HCT116 (cell line): Measurements from ENCODE around the gene VPS35L.

Experiments
- EGR1 ChIP-seq: IDR thresholded peaks from 2 replicates; pipeline ENCODE4 v1.6.1; 2012; ENCODE audit warnings: low read depth
- EZH2 ChIP-seq: fragments of 200-600 bp; sonication (generic); IDR thresholded peaks from 2 replicates; pipeline ENCODE4 v1.6.1; 2017; ENCODE audit warnings: antibody characterized with exemption, mixed run types
- EZH2phosphoT487 ChIP-seq: fragments of 200-600 bp; IDR thresholded peaks from 2 replicates; pipeline ENCODE4 v1.6.1; 2018; ENCODE audit warnings: antibody characterized with exemption, borderline replicate concordance
- POLR2A ChIP-seq: IDR thresholded peaks from 2 replicates; pipeline ENCODE4 v1.7.0; 2011; ENCODE audit warnings: borderline replicate concordance; ENCODE audit not compliant: insufficient read depth, insufficient read length; ENCODE audit errors: extremely low read depth
- POLR2AphosphoS5 ChIP-seq: IDR thresholded peaks from 2 replicates; pipeline ENCODE4 v1.6.1; 2011; ENCODE audit warnings: mild to moderate bottlenecking, low read depth, low read length, moderate library complexity
- SIN3A ChIP-seq: IDR thresholded peaks from 2 replicates; pipeline ENCODE4 v1.6.1; 2012; ENCODE audit warnings: low read depth
- TCF7L2 ChIP-seq: IDR thresholded peaks from 2 replicates; pipeline ENCODE4 v1.7.0; 2011; ENCODE audit warnings: borderline replicate concordance, inconsistent platforms; ENCODE audit not compliant: insufficient read depth, insufficient read length; ENCODE audit errors: extremely low read depth
- YY1 ChIP-seq: IDR thresholded peaks from 2 replicates; pipeline ENCODE4 v1.6.1; 2011; ENCODE audit warnings: low read length, low read depth, moderate library complexity, mild to moderate bottlenecking; ENCODE audit not compliant: insufficient replicate concordance; ENCODE audit errors: extremely low read depth
- TF ChIP-seq, protein P1 (sequence below), 3 experiments: fragments of 200-600 bp in 1 of 3; sonication (generic) in 1 of 3; IDR thresholded peaks in 2 of 3; conservative IDR thresholded peaks in 1 of 3; 2 replicates each; pipeline ENCODE4 v1.5.1; 2012 to 2017; ENCODE audit warnings: low read depth in 2 of 3, low read length in 2 of 3, antibody characterized with exemption in 1 of 3, borderline replicate concordance in 1 of 3, control low read depth in 1 of 3, mild to moderate bottlenecking in 1 of 3, mixed read lengths in 1 of 3, mixed run types in 1 of 3, moderate library complexity in 1 of 3; ENCODE audit not compliant: insufficient read depth in 1 of 3
- TF ChIP-seq, protein P2 (sequence below): IDR thresholded peaks from 2 replicates; pipeline ENCODE4 v1.6.1; 2012; ENCODE audit warnings: low read depth
- TF ChIP-seq, protein P3 (sequence below): IDR thresholded peaks from 2 replicates; pipeline ENCODE4 v1.6.1; 2012

GRCh38 chr16:19701091-19701490 lies 145.6 kb downstream of the VPS35L start:
- TF ChIP-seq, protein P1, sequence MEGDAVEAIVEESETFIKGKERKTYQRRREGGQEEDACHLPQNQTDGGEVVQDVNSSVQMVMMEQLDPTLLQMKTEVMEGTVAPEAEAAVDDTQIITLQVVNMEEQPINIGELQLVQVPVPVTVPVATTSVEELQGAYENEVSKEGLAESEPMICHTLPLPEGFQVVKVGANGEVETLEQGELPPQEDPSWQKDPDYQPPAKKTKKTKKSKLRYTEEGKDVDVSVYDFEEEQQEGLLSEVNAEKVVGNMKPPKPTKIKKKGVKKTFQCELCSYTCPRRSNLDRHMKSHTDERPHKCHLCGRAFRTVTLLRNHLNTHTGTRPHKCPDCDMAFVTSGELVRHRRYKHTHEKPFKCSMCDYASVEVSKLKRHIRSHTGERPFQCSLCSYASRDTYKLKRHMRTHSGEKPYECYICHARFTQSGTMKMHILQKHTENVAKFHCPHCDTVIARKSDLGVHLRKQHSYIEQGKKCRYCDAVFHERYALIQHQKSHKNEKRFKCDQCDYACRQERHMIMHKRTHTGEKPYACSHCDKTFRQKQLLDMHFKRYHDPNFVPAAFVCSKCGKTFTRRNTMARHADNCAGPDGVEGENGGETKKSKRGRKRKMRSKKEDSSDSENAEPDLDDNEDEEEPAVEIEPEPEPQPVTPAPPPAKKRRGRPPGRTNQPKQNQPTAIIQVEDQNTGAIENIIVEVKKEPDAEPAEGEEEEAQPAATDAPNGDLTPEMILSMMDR (IDR thresholded peaks at IDR 0.05 in 2 of 3, conservative IDR thresholded peaks at IDR 0.05 in 1 of 3; ENCODE audit: borderline replicate concordance in 1 of 3, insufficient read depth in 1 of 3, low read depth in 2 of 3, low read length in 2 of 3) = no peak
- TF ChIP-seq POLR2A (no peak), YY1 (no peak), EZH2 (no peak), EZH2phosphoT487 (no peak), POLR2AphosphoS5 (no peak), TCF7L2 (no peak), EGR1 (no peak), SIN3A (no peak)
- TF ChIP-seq, protein P2, sequence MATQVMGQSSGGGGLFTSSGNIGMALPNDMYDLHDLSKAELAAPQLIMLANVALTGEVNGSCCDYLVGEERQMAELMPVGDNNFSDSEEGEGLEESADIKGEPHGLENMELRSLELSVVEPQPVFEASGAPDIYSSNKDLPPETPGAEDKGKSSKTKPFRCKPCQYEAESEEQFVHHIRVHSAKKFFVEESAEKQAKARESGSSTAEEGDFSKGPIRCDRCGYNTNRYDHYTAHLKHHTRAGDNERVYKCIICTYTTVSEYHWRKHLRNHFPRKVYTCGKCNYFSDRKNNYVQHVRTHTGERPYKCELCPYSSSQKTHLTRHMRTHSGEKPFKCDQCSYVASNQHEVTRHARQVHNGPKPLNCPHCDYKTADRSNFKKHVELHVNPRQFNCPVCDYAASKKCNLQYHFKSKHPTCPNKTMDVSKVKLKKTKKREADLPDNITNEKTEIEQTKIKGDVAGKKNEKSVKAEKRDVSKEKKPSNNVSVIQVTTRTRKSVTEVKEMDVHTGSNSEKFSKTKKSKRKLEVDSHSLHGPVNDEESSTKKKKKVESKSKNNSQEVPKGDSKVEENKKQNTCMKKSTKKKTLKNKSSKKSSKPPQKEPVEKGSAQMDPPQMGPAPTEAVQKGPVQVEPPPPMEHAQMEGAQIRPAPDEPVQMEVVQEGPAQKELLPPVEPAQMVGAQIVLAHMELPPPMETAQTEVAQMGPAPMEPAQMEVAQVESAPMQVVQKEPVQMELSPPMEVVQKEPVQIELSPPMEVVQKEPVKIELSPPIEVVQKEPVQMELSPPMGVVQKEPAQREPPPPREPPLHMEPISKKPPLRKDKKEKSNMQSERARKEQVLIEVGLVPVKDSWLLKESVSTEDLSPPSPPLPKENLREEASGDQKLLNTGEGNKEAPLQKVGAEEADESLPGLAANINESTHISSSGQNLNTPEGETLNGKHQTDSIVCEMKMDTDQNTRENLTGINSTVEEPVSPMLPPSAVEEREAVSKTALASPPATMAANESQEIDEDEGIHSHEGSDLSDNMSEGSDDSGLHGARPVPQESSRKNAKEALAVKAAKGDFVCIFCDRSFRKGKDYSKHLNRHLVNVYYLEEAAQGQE = no peak
- TF ChIP-seq, protein P3, sequence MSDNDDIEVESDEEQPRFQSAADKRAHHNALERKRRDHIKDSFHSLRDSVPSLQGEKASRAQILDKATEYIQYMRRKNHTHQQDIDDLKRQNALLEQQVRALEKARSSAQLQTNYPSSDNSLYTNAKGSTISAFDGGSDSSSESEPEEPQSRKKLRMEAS = no peak
